ENCODE results near the gene MAGEA9B.

- TF ChIP-seq EZH2phosphoT487 (IDR thresholded peaks at IDR 0.05) (no peak), EZH2 (IDR thresholded peaks at IDR 0.05) (no peak)
- TF ChIP-seq, protein P1, sequence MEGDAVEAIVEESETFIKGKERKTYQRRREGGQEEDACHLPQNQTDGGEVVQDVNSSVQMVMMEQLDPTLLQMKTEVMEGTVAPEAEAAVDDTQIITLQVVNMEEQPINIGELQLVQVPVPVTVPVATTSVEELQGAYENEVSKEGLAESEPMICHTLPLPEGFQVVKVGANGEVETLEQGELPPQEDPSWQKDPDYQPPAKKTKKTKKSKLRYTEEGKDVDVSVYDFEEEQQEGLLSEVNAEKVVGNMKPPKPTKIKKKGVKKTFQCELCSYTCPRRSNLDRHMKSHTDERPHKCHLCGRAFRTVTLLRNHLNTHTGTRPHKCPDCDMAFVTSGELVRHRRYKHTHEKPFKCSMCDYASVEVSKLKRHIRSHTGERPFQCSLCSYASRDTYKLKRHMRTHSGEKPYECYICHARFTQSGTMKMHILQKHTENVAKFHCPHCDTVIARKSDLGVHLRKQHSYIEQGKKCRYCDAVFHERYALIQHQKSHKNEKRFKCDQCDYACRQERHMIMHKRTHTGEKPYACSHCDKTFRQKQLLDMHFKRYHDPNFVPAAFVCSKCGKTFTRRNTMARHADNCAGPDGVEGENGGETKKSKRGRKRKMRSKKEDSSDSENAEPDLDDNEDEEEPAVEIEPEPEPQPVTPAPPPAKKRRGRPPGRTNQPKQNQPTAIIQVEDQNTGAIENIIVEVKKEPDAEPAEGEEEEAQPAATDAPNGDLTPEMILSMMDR (IDR thresholded peaks at IDR 0.05): no peak
Observed at GRCh38 chrX:149540131-149540620, 47.1 kb downstream of the MAGEA9B start.

Data from neural progenitor cell (in vitro differentiated cells).